K562 (cell line): ENCODE data around the gene CNP. TPM values are rescaled to one million over a fixed set of nuclear protein-coding genes. Genes with fewer than 3 reads are reported as not detected.
A peak's percentile ranks its signal among the peaks of the same experiment; 100 is the strongest.

ENCODE experiments used
- CBFA2T3 ChIP-seq: fragments of 450-650 bp; IDR thresholded peaks from 2 replicates; pipeline ENCODE4 v1.6.1; 2017
- E2F6 ChIP-seq, 2 experiments: IDR thresholded peaks; 2 replicates each; pipeline ENCODE4 v1.6.1; 2011; ENCODE audit warnings: borderline replicate concordance in 1 of 2, control low read depth in 1 of 2, low read depth in 1 of 2, low read length in 1 of 2, mild to moderate bottlenecking in 1 of 2, mixed read lengths in 1 of 2, moderate library complexity in 1 of 2; ENCODE audit not compliant: insufficient read depth in 1 of 2, insufficient read length in 1 of 2, poor library complexity in 1 of 2, severe bottlenecking in 1 of 2; ENCODE audit errors: extremely low read depth in 1 of 2
- FOXM1 ChIP-seq, 2 experiments: fragments of 450-650 bp in 1 of 2; sonication (generic) in 1 of 2; formaldehyde crosslinking in 1 of 2; IDR thresholded peaks; 2 replicates each; pipeline versions ENCODE4 v1.6.1 to v1.9.0; 2017 to 2022; ENCODE audit warnings: low read depth in 2 of 2, mild to moderate bottlenecking in 2 of 2, missing genetic modification reagents in 1 of 2, moderate library complexity in 1 of 2
- HDAC1 ChIP-seq, 2 experiments: fragments of 450-650 bp; IDR thresholded peaks; 2 replicates each; pipeline ENCODE4 v1.6.1; 2016 to 2017; ENCODE audit warnings: inconsistent platforms in 1 of 2, mild to moderate bottlenecking in 1 of 2, moderate library complexity in 1 of 2
- MCM5 ChIP-seq: fragments of 450-650 bp; IDR thresholded peaks from 2 replicates; pipeline ENCODE4 v1.6.1; 2016; ENCODE audit warnings: low read depth
- MECOM ChIP-seq: fragments of 250-450 bp; sonication (Bioruptor Pico); IDR thresholded peaks from 2 replicates; pipeline ENCODE4 v1.8.0; 2022; ENCODE audit warnings: inconsistent platforms
- PHB2 ChIP-seq: fragments of 450-650 bp; IDR thresholded peaks from 2 replicates; pipeline ENCODE4 v1.6.1; 2017; ENCODE audit warnings: low read depth
- SRSF9 ChIP-seq: fragments of 200-400 bp; formaldehyde crosslinking; IDR thresholded peaks from 2 replicates; pipeline ENCODE4 v1.6.1; 2017; ENCODE audit warnings: low read depth, low read length, borderline replicate concordance
- TBP ChIP-seq: optimal IDR thresholded peaks from 2 replicates; pipeline ENCODE3; 2011; ENCODE audit warnings: low read depth, low read length, improper control_type of control experiment
- ZNF212 ChIP-seq: fragments of 450-650 bp; formaldehyde crosslinking; IDR thresholded peaks from 2 replicates; pipeline ENCODE4 v1.4.0; 2020; ENCODE audit warnings: mild to moderate bottlenecking
- ZNF23 ChIP-seq: fragments of 250-450 bp; sonication (Bioruptor Pico); IDR thresholded peaks from 2 replicates; pipeline ENCODE4 v1.4.0; 2020; ENCODE audit warnings: mild to moderate bottlenecking
- ZNF408 ChIP-seq: fragments of 250-450 bp; sonication (Bioruptor Pico); IDR thresholded peaks from 2 replicates; pipeline ENCODE4 v1.4.0; 2020; ENCODE audit warnings: low read depth, mild to moderate bottlenecking, moderate library complexity
- ZSCAN32 ChIP-seq: fragments of 450-650 bp; formaldehyde crosslinking; IDR thresholded peaks from 2 replicates; pipeline ENCODE4 v1.4.0; 2020; ENCODE audit warnings: mild to moderate bottlenecking, moderate library complexity
- polyA plus RNA-seq, 8 experiments: library from polyadenylated mRNA; depleted of rRNA in 4 of 8; stranded (reverse) in 5 of 8; unstranded in 3 of 8; fragments of >200 nt; fragmentation: Nextera tagmentation in 2 of 8; fragmentation: Illumina TruSeq in 1 of 8; extraction: Ambion mirVana in 2 of 8; extraction: Trizol in 1 of 8; gene quantifications; 2 replicates each; pipeline versions ENCODE4 v1.2.1 to v1.2.3, GENCODE V29; 2011 to 2014; ENCODE audit warnings: inconsistent platforms in 1 of 8, missing spikeins in 1 of 8
- total RNA-seq, 7 experiments: library from RNA; depleted of rRNA in 6 of 7; stranded (reverse); fragments of >200 nt in 6 of 7; fragmentation: Illumina TruSeq in 2 of 7; extraction: Trizol in 2 of 7; gene quantifications; 2 replicates each; pipeline versions ENCODE4 v1.2.1 to v1.2.3, GENCODE V29; 2011 to 2021; ENCODE audit warnings: low replicate concordance in 1 of 7
- TF ChIP-seq, protein P1 (sequence below): IDR thresholded peaks from 2 replicates; pipeline ENCODE4 v1.6.1; 2011; ENCODE audit warnings: borderline replicate concordance, low read depth, mild to moderate bottlenecking, moderate library complexity, low read length; ENCODE audit not compliant: insufficient read depth, poor library complexity, severe bottlenecking
- TF ChIP-seq, protein P2 (sequence below): fragments of 250-450 bp; sonication (Bioruptor Pico); IDR thresholded peaks from 2 replicates; pipeline ENCODE4 v1.4.0; 2020; ENCODE audit warnings: mild to moderate bottlenecking, moderate library complexity, borderline replicate concordance

CNP gene
- total and polyA plus RNA-seq, 9 of the 15 experiments (the other 6 are each of a cell fraction or from before 2014, with no cell fraction given): 1.7 to 52.0 (median 29.1) TPM

GRCh38 chr17:42016411-42016831, 49.8 kb downstream of the CNP start (continued):
- TF ChIP-seq, protein P1, sequence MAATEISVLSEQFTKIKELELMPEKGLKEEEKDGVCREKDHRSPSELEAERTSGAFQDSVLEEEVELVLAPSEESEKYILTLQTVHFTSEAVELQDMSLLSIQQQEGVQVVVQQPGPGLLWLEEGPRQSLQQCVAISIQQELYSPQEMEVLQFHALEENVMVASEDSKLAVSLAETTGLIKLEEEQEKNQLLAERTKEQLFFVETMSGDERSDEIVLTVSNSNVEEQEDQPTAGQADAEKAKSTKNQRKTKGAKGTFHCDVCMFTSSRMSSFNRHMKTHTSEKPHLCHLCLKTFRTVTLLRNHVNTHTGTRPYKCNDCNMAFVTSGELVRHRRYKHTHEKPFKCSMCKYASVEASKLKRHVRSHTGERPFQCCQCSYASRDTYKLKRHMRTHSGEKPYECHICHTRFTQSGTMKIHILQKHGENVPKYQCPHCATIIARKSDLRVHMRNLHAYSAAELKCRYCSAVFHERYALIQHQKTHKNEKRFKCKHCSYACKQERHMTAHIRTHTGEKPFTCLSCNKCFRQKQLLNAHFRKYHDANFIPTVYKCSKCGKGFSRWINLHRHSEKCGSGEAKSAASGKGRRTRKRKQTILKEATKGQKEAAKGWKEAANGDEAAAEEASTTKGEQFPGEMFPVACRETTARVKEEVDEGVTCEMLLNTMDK: no peak
- TF ChIP-seq MCM5: no peak
- no peak for TF ChIP-seq ZSCAN32 (CRISPR knock-in tag)
- no peak for TF ChIP-seq CBFA2T3
- TF ChIP-seq SRSF9: no peak
- TF ChIP-seq E2F6 (IDR thresholded peaks at IDR 0.05; ENCODE audit: borderline replicate concordance in 1 of 2, extremely low read depth in 1 of 2, insufficient read depth in 1 of 2, insufficient read length in 1 of 2, low read depth in 1 of 2, low read length in 1 of 2, poor library complexity in 1 of 2, severe bottlenecking in 1 of 2): peak in 1 of 2 experiments; percentile 4
- no peak for TF ChIP-seq ZNF212 (CRISPR knock-in tag)
- 0 out of 2 replicates have a peak, but pooled peaks have one; percentile 4 for TF ChIP-seq MECOM (CRISPR knock-in tag)
- peak; percentile 19 for TF ChIP-seq TBP
- no peak for TF ChIP-seq ZNF408 (CRISPR knock-in tag)
- no peak; a peak in 1 of 4 replicates for TF ChIP-seq HDAC1 (IDR thresholded peaks at IDR 0.05)
- no peak for TF ChIP-seq ZNF23
- TF ChIP-seq, protein P2, sequence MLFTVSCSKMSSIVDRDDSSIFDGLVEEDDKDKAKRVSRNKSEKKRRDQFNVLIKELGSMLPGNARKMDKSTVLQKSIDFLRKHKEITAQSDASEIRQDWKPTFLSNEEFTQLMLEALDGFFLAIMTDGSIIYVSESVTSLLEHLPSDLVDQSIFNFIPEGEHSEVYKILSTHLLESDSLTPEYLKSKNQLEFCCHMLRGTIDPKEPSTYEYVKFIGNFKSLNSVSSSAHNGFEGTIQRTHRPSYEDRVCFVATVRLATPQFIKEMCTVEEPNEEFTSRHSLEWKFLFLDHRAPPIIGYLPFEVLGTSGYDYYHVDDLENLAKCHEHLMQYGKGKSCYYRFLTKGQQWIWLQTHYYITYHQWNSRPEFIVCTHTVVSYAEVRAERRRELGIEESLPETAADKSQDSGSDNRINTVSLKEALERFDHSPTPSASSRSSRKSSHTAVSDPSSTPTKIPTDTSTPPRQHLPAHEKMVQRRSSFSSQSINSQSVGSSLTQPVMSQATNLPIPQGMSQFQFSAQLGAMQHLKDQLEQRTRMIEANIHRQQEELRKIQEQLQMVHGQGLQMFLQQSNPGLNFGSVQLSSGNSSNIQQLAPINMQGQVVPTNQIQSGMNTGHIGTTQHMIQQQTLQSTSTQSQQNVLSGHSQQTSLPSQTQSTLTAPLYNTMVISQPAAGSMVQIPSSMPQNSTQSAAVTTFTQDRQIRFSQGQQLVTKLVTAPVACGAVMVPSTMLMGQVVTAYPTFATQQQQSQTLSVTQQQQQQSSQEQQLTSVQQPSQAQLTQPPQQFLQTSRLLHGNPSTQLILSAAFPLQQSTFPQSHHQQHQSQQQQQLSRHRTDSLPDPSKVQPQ: no peak
- TF ChIP-seq FOXM1 (IDR thresholded peaks at IDR 0.05; ENCODE audit: low read depth): no peak
- TF ChIP-seq FOXM1 (CRISPR knock-in tag; IDR thresholded peaks at IDR 0.05; ENCODE audit: low read depth): no peak
- no peak for TF ChIP-seq PHB2
